Measurements from ENCODE around the gene PHF10. TPM values are rescaled to one million over a fixed set of nuclear protein-coding genes. Genes with fewer than 3 reads are reported as not detected.
A peak's percentile ranks its signal among the peaks of the same experiment; 100 is the strongest.

The PHF10 gene
- total and polyA plus RNA-seq, 7 experiments from 2014 or later, result 17.1 to 124 (median 75.7) TPM

- H3K27me3 ChIP-seq (ENCODE audit: control insufficient read depth in 2 of 2, insufficient read depth in 2 of 2, low read length in 2 of 2), result no peaks in the 10 kb centered on the region
- ATAC-seq (no peak), DNase-seq (no peak)
- no peaks in the 10 kb centered on the region for H3K9me3 ChIP-seq (ENCODE audit: control insufficient read depth in 2 of 3, low read length in 3 of 3)
- ChIA-PET POLR2A (no interaction called here), CTCF (interaction anchor here (0.6 kb wide), 1 partner anchor 15 kb away, joined by 3 read pairs; no protein-coding TSS in a partner anchor)
- H3K4me3 ChIP-seq (ENCODE audit: low read length), result no peak overlapping the region
- Mint-ChIP-seq H3K27ac (no peak overlapping the region), H3K27me3 (no peaks in the 10 kb centered on the region), H3K4me3 (no peak overlapping the region), H3K4me1 (peaks cover 0 to 4% (median under 1%) of the 10 kb centered on the region in 7 donors), H3K36me3 (peaks cover 1 to 58% (median 29%) of the 10 kb centered on the region in 5 donors), H3K9me3 (peaks cover 0 to 6% (median 0%) of the 10 kb centered on the region in 11 donors)
- no peaks in the 10 kb centered on the region for H3K4me1 ChIP-seq (ENCODE audit: control insufficient read depth in 2 of 2, insufficient read depth in 2 of 2, low read length in 2 of 2)
- intact Hi-C loops (cut with micrococcal nuclease), result no loop called here
- no peak overlapping the region for H3K27ac ChIP-seq (ENCODE audit: low read depth, low read length)
- H3K36me3 ChIP-seq (ENCODE audit: control insufficient read depth in 2 of 3, insufficient read depth in 3 of 3, low read length in 3 of 3), result peaks cover 0 to 13% (median 0%) of the 10 kb centered on the region in 3 experiments
Measured at GRCh38 chr6:169675011-169675410, 49.3 kb downstream of the PHF10 start.

GRCh38 chr6:169671563-169671962, 52.7 kb downstream of the PHF10 start:
- Histone ChIP-seq H3K9me3 (ENCODE audit: control insufficient read depth in 2 of 3, low read length in 3 of 3) (no peaks in the 10 kb centered on the region), H3K4me1 (ENCODE audit: control insufficient read depth in 2 of 2, insufficient read depth in 2 of 2, low read length in 2 of 2) (no peaks in the 10 kb centered on the region), H3K27me3 (ENCODE audit: control insufficient read depth in 2 of 2, insufficient read depth in 2 of 2, low read length in 2 of 2) (no peaks in the 10 kb centered on the region), H3K36me3 (ENCODE audit: control insufficient read depth in 2 of 3, insufficient read depth in 3 of 3, low read length in 3 of 3) (peaks cover 0 to 21% (median 0%) of the 10 kb centered on the region in 3 experiments), H3K4me3 (ENCODE audit: low read length) (no peak overlapping the region), H3K27ac (ENCODE audit: low read depth, low read length) (no peak overlapping the region)
- H3K9me3 Mint-ChIP-seq, result peaks cover 0 to 6% (median 0%) of the 10 kb centered on the region in 11 donors
- intact Hi-C loops (cut with micrococcal nuclease), result no loop called here
- ChIA-PET CTCF (no interaction called here), POLR2A (no interaction called here)
- peaks cover 0 to 12% (median 3%) of the 10 kb centered on the region in 7 donors for H3K4me1 Mint-ChIP-seq
- ATAC-seq, result no peak
- H3K4me3 Mint-ChIP-seq, result no peak overlapping the region
- H3K27ac Mint-ChIP-seq, result peak overlapping the region in 1 of 9 donors; percentile 35
- no peaks in the 10 kb centered on the region for H3K27me3 Mint-ChIP-seq
- no peak for DNase-seq
- H3K36me3 Mint-ChIP-seq, result peaks cover 0 to 55% (median 30%) of the 10 kb centered on the region in 5 donors

DNA sequence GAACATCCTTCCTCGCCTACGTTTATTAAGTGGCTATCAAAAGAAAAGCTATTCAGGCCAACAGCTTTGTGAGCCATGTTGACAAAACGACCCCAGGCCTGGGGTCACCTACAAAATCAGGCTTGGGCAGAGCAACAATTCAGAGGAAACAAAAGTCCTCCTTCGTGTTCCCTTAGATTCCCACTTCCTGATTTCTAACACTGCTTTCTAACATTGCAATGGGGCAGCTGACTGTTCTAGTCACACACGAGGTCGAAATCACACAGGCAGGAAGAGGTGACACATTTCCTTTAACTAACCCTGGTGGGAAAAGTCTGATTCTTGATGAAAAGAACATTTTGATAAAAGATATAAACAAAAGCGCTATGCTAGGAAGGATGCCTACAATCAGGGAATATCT, 54.4 kb downstream of the PHF10 start:
- intact Hi-C loops (cut with micrococcal nuclease), result no loop called here
- H3K4me1 ChIP-seq (ENCODE audit: control insufficient read depth in 2 of 2, insufficient read depth in 2 of 2, low read length in 2 of 2), result no peaks in the 10 kb centered on the region
- ChIA-PET POLR2A (no interaction called here), CTCF (no interaction called here)
- Mint-ChIP-seq H3K27me3 (no peaks in the 10 kb centered on the region), H3K4me1 (peaks cover 0 to 12% (median 3%) of the 10 kb centered on the region in 7 donors), H3K27ac (peak overlapping the region in 4 of 9 donors; percentile 4 to 60 (median 38)), H3K4me3 (no peak overlapping the region), H3K36me3 (peaks cover 0 to 50% (median 25%) of the 10 kb centered on the region in 5 donors), H3K9me3 (peaks cover 0 to 6% (median 0%) of the 10 kb centered on the region in 11 donors)
- ATAC-seq (no peak), DNase-seq (no peak)
- H3K9me3 ChIP-seq (ENCODE audit: control insufficient read depth in 2 of 3, low read length in 3 of 3), result no peaks in the 10 kb centered on the region
- no peak overlapping the region for H3K4me3 ChIP-seq (ENCODE audit: low read length)
- H3K27me3 ChIP-seq (ENCODE audit: control insufficient read depth in 2 of 2, insufficient read depth in 2 of 2, low read length in 2 of 2), result no peaks in the 10 kb centered on the region
- no peak overlapping the region for H3K27ac ChIP-seq (ENCODE audit: low read depth, low read length)
- H3K36me3 ChIP-seq (ENCODE audit: control insufficient read depth in 2 of 3, insufficient read depth in 3 of 3, low read length in 3 of 3), result peaks cover 0 to 27% (median 0%) of the 10 kb centered on the region in 3 experiments

DNA sequence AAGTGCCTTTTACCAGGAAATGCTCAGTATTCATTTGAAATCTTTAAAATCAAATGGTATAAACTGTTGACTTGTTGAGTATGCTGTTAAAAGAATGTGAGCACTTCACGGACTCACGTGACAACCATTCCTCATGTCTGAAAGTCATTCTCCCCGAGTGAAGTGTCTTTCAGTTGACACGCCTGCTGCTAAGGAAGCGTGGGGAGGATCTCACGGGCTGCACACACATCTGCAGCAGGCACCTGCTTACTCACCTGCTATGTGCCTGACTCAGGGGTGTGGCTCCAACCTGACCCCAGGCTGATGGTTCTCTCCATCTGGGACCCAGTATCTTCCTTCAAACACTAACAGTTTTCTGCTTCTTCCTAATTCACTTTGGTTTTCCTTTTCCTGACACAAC, 55.2 kb downstream of the PHF10 start:
- peaks cover 0 to 46% (median 18%) of the 10 kb centered on the region in 5 donors for H3K36me3 Mint-ChIP-seq
- H3K27me3 ChIP-seq (ENCODE audit: control insufficient read depth in 2 of 2, insufficient read depth in 2 of 2, low read length in 2 of 2), result no peaks in the 10 kb centered on the region
- no peaks in the 10 kb centered on the region for H3K27me3 Mint-ChIP-seq
- peaks cover 0 to 1% (median 0%) of the 10 kb centered on the region in 11 donors for H3K9me3 Mint-ChIP-seq
- peaks cover 0 to 12% (median 3%) of the 10 kb centered on the region in 7 donors for H3K4me1 Mint-ChIP-seq
- intact Hi-C loops (cut with micrococcal nuclease), result no loop called here
- peak overlapping the region in 4 of 9 donors; percentile 4 to 80 (median 50) for H3K27ac Mint-ChIP-seq
- ChIA-PET CTCF (no interaction called here), POLR2A (no interaction called here)
- H3K4me1 ChIP-seq (ENCODE audit: control insufficient read depth in 2 of 2, insufficient read depth in 2 of 2, low read length in 2 of 2), result no peaks in the 10 kb centered on the region
- no peak overlapping the region for H3K4me3 Mint-ChIP-seq
- no peak overlapping the region for H3K27ac ChIP-seq (ENCODE audit: low read depth, low read length)
- H3K36me3 ChIP-seq (ENCODE audit: control insufficient read depth in 2 of 3, insufficient read depth in 3 of 3, low read length in 3 of 3), result peaks cover 0 to 29% (median 0%) of the 10 kb centered on the region in 3 experiments
- no peak for ATAC-seq
- H3K9me3 ChIP-seq (ENCODE audit: control insufficient read depth in 2 of 3, low read length in 3 of 3), result no peaks in the 10 kb centered on the region
- DNase-seq, result no peak
- no peak overlapping the region for H3K4me3 ChIP-seq (ENCODE audit: low read length)

DNA sequence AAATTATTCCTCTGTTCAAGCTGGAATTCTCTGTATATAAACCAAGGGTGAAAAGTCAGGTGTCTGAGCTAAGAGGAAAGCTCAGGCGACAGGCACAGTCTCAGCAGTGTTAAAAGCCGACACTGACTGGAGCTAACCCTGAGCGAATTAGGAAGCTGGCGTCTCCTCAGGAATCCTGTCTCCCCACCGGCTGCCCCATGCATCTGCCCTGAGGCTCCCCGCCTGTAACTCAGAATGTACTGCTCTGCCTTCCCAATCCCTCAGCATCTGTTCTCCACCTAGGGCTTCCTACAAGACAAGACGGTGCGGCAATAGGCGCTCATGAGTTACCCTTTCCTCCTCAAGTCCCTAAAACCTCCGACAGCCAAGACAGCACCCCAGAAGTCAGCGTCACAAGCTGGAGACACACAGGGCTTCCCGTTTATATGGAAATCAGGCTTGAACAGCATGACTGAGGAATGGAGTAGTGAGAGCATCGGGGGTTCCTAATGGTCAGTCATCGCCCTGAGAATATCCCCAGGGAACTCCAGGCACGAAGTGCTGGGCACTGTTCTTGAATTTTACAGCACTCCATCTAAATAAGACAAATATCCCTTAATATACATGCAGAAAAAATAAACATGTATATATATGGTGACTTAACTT, 56.0 kb downstream of the PHF10 start:
- DNase-seq, result no peak
- Histone ChIP-seq H3K36me3 (ENCODE audit: control insufficient read depth in 2 of 3, insufficient read depth in 3 of 3, low read length in 3 of 3) (peaks cover 0 to 37% (median 0%) of the 10 kb centered on the region in 3 experiments), H3K4me1 (ENCODE audit: control insufficient read depth in 2 of 2, insufficient read depth in 2 of 2, low read length in 2 of 2) (no peaks in the 10 kb centered on the region), H3K27ac (ENCODE audit: low read depth, low read length) (no peak overlapping the region), H3K4me3 (ENCODE audit: low read length) (no peak overlapping the region), H3K9me3 (ENCODE audit: control insufficient read depth in 2 of 3, low read length in 3 of 3) (no peaks in the 10 kb centered on the region), H3K27me3 (ENCODE audit: control insufficient read depth in 2 of 2, insufficient read depth in 2 of 2, low read length in 2 of 2) (no peaks in the 10 kb centered on the region)
- H3K27me3 Mint-ChIP-seq, result no peaks in the 10 kb centered on the region
- peaks cover 2 to 12% (median 3%) of the 10 kb centered on the region in 7 donors for H3K4me1 Mint-ChIP-seq
- peak overlapping the region in 1 of 9 donors; percentile 28 for H3K27ac Mint-ChIP-seq
- no peak for ATAC-seq
- no peak overlapping the region for H3K4me3 Mint-ChIP-seq
- peaks cover 0 to 45% (median 21%) of the 10 kb centered on the region in 5 donors for H3K36me3 Mint-ChIP-seq
- ChIA-PET CTCF (no interaction called here), POLR2A (no interaction called here)
- intact Hi-C loops (cut with micrococcal nuclease), result no loop called here
- peaks cover 0 to 1% (median 0%) of the 10 kb centered on the region in 11 donors for H3K9me3 Mint-ChIP-seq

GRCh38 chr6:169667716-169668115, 56.6 kb downstream of the PHF10 start:
- no peak overlapping the region for H3K27ac Mint-ChIP-seq
- CTCF ChIA-PET, result no interaction called here
- H3K36me3 Mint-ChIP-seq, result peaks cover 0 to 47% (median 27%) of the 10 kb centered on the region in 5 donors
- DNase-seq (no peak), ATAC-seq (no peak)
- intact Hi-C loops (cut with micrococcal nuclease), result no loop called here
- no peaks in the 10 kb centered on the region for H3K9me3 ChIP-seq (ENCODE audit: control insufficient read depth in 2 of 3, low read length in 3 of 3)
- POLR2A ChIA-PET, result no interaction called here
- peaks cover 0 to 39% (median 0%) of the 10 kb centered on the region in 3 experiments for H3K36me3 ChIP-seq (ENCODE audit: control insufficient read depth in 2 of 3, insufficient read depth in 3 of 3, low read length in 3 of 3)
- no peak overlapping the region for H3K4me3 ChIP-seq (ENCODE audit: low read length)
- no peaks in the 10 kb centered on the region for H3K9me3 Mint-ChIP-seq
- no peak overlapping the region for H3K4me3 Mint-ChIP-seq
- H3K27me3 Mint-ChIP-seq, result no peaks in the 10 kb centered on the region
- no peak overlapping the region for H3K27ac ChIP-seq (ENCODE audit: low read depth, low read length)
- peaks cover 3 to 12% (median 4%) of the 10 kb centered on the region in 7 donors for H3K4me1 Mint-ChIP-seq
- H3K4me1 ChIP-seq (ENCODE audit: control insufficient read depth in 2 of 2, insufficient read depth in 2 of 2, low read length in 2 of 2), result no peaks in the 10 kb centered on the region
- H3K27me3 ChIP-seq (ENCODE audit: control insufficient read depth in 2 of 2, insufficient read depth in 2 of 2, low read length in 2 of 2), result no peaks in the 10 kb centered on the region

DNA sequence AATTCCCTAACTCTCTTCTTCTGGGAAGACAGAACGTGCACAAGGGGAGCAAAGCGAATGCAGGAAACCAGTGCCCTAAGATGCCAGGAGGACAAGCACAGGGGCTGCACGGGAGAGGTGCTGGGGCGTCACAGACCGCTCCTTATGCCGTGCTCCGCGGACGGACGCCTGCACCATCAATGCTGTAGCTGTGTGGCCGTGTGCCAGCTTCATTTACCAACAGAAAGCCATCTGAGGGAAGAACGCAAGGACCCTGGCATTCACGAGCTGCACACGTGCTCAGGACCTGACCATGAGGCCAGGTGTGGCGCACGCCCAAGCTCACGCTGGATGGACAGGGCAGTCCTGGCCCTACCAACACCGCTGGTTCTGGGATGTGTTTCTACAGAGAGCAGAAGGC, 57.9 kb downstream of the PHF10 start:
- H3K4me3 Mint-ChIP-seq, result no peak overlapping the region

More for the DNA sequence above, 57.9 kb downstream of the PHF10 start:
- peaks cover 0 to 48% (median 27%) of the 10 kb centered on the region in 5 donors for H3K36me3 Mint-ChIP-seq
- H3K27ac Mint-ChIP-seq, result peak overlapping the region in 1 of 9 donors; percentile 3
- H3K4me1 Mint-ChIP-seq, result peaks cover 2 to 10% (median 4%) of the 10 kb centered on the region in 7 donors
- no peaks in the 10 kb centered on the region for H3K27me3 Mint-ChIP-seq
- Histone ChIP-seq H3K4me1 (ENCODE audit: control insufficient read depth in 2 of 2, insufficient read depth in 2 of 2, low read length in 2 of 2) (no peaks in the 10 kb centered on the region), H3K4me3 (ENCODE audit: low read length) (no peak overlapping the region), H3K9me3 (ENCODE audit: control insufficient read depth in 2 of 3, low read length in 3 of 3) (no peaks in the 10 kb centered on the region), H3K36me3 (ENCODE audit: control insufficient read depth in 2 of 3, insufficient read depth in 3 of 3, low read length in 3 of 3) (peaks cover 0 to 31% (median 0%) of the 10 kb centered on the region in 3 experiments), H3K27me3 (ENCODE audit: control insufficient read depth in 2 of 2, insufficient read depth in 2 of 2, low read length in 2 of 2) (no peaks in the 10 kb centered on the region), H3K27ac (ENCODE audit: low read depth, low read length) (no peak overlapping the region)
- ChIA-PET POLR2A (no interaction called here), CTCF (no interaction called here)
- no peak for ATAC-seq
- intact Hi-C loops (cut with micrococcal nuclease), result no loop called here
- H3K9me3 Mint-ChIP-seq, result no peaks in the 10 kb centered on the region
- no peak for DNase-seq

Measured in naive thymus-derived CD4-positive, alpha-beta T cell (primary cell).